Activated CD4-positive, alpha-beta T cell treated with anti-CD3 and anti-CD28 coated beads for 4 hours (primary cell): ENCODE results near the gene SPC24.
"Not testable (repeated sequence)": the region's sequence is repeated elsewhere in the genome, so short reads cannot be mapped to it uniquely, and the experiment has no call there.

ENCODE experiments used
- DNase-seq, 2 donors: peaks; one replicate each; pipeline ENCODE4 v3.0.0-alpha.2; 2020

The SPC24 gene

GRCh38 chr19:11191934-11192333 lies 36.4 kb upstream of the SPC24 start:
- DNase-seq: no peak

- DNase-seq: no peak
These were observed 35.7 kb upstream of the SPC24 start for GRCh38 chr19:11191273-11191755.

GRCh38 chr19:11190501-11190900 lies 34.9 kb upstream of the SPC24 start:
- DNase-seq: no peak

GRCh38 chr19:11187441-11187840 lies 31.9 kb upstream of the SPC24 start:
- DNase-seq: no peak

GRCh38 chr19:11182994-11183393 lies 27.4 kb upstream of the SPC24 start:
- no peak for DNase-seq

- no peak for DNase-seq
These were observed 25.9 kb upstream of the SPC24 start for GRCh38 chr19:11181488-11181887.

- not testable (repeated sequence) for DNase-seq
These were observed 25.4 kb upstream of the SPC24 start for GRCh38 chr19:11180975-11181374.

GRCh38 chr19:11180346-11180745 lies 24.8 kb upstream of the SPC24 start:
- no peak for DNase-seq

- no peak for DNase-seq
These were observed 24.2 kb upstream of the SPC24 start for GRCh38 chr19:11179716-11180297.

GRCh38 chr19:11179145-11179465 lies 23.5 kb upstream of the SPC24 start:
- not testable (repeated sequence) for DNase-seq

GRCh38 chr19:11177592-11177991 lies 22.0 kb upstream of the SPC24 start:
- no peak for DNase-seq

- no peak for DNase-seq
These were observed 21.0 kb upstream of the SPC24 start for GRCh38 chr19:11176466-11177193.

- DNase-seq: no peak
These were observed 20.3 kb upstream of the SPC24 start for GRCh38 chr19:11175920-11176319.

- DNase-seq: no peak
These were observed 18.8 kb upstream of the SPC24 start for GRCh38 chr19:11174336-11174735.

- DNase-seq: no peak
These were observed 18.1 kb upstream of the SPC24 start for GRCh38 chr19:11173516-11174155.

GRCh38 chr19:11172576-11172975 lies 17.0 kb upstream of the SPC24 start:
- no peak for DNase-seq

GRCh38 chr19:11171144-11171543 lies 15.6 kb upstream of the SPC24 start:
- no peak for DNase-seq

GRCh38 chr19:11169896-11170678 lies 14.5 kb upstream of the SPC24 start:
- no peak for DNase-seq

GRCh38 chr19:11168568-11168967 lies 13.0 kb upstream of the SPC24 start:
- no peak for DNase-seq

GRCh38 chr19:11166281-11167142 lies 10.9 kb upstream of the SPC24 start:
- no peak for DNase-seq

- DNase-seq: no peak
These were observed 10.0 kb upstream of the SPC24 start for GRCh38 chr19:11165486-11166030.

- no peak for DNase-seq
These were observed 9.4 kb upstream of the SPC24 start for GRCh38 chr19:11164879-11165406.
